Renal pelvis (tissue), 4 donors: ENCODE data around the gene ARHGEF10L. TPM values are rescaled to one million over a fixed set of nuclear protein-coding genes. Genes with fewer than 3 reads are reported as not detected.

Experiments
- DNase-seq: peaks from one replicate; pipeline ENCODE4 v3.0.0-alpha.2; 2013
- polyA plus RNA-seq, 3 donors: library from polyadenylated mRNA; unstranded; fragments of 120-200 nt; gene quantifications; one replicate each; pipeline ENCODE4 v1.2.1, GENCODE V29; 2013; ENCODE audit not compliant: insufficient read length in 3 of 3

The ARHGEF10L gene
- polyA plus RNA-seq, 3 donors, result 49.1 to 57.4 (median 56.4) TPM

DNA sequence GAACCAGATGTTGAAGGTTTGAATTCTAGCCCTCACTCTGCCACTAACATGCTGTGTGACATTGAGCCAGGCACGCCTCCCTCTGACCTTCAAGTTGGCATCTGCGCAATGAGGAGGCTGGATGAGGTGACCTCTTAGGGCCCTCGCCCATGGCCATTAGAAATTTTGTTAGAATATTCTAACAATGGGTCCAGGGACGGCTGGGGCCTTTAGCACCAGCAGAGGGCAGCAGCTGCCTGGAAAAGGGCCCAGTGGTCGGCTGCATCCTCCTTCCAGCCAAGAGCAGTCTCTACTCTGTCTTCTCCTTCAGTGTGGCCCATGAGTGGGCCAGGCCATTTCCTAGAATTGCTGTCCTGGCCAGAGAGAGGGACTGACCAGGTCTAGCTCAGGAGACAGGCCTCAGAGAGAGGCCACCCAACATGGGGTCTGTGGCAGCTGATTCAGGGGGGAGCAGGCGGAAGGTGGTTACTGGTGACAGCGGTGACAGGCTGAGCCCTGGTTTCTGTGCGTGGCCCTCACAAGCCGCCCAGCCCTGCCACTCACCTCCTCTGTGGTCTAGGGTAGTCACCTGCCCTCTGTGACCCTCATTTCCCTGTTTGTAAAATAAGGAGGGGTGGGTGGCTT lies 114.3 kb downstream of the ARHGEF10L start:
- DNase-seq, result no peak

- DNase-seq, result no peak
These were observed 115.0 kb downstream of the ARHGEF10L start for GRCh38 chr1:17654519-17654918.

DNA sequence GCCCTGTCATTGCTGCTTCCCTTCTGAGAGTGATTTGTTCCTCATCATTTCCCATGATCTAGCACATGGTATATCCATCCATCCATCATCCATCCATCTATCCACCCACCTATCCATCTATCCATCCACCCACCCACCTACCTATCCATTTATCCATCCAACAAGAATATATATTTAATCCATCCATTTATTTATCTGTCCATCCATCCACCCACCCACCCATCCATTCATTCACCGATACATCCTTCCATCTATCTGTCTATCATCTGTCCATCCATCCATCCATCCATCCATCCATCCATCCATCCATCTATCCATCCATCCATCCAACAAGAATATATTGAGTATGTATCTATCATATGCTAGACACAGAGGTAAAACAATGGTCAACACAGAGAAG lies 115.7 kb downstream of the ARHGEF10L start:
- no peak for DNase-seq

GRCh38 chr1:17655922-17656321 lies 116.4 kb downstream of the ARHGEF10L start:
- no peak for DNase-seq

DNA sequence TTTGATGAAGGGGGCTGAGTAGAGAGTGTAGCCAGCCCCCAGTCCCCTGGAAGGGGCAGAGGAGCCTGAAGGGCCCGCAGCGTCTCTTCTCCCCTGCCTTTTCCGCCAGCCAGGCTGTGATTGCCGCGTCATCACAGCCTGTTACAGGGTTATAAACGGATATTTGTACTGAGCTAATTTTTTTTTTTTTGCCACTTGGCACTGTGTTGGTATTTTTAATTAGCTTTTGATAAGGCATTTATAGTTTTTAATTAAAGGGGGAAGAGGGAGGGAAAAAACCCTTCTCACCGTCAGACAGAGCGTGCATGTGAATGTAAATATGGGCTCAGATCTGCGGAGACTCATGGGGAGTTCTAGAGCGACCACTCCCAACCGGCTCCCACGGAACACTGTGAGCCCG lies 117.9 kb downstream of the ARHGEF10L start:
- DNase-seq, result no peak

DNA sequence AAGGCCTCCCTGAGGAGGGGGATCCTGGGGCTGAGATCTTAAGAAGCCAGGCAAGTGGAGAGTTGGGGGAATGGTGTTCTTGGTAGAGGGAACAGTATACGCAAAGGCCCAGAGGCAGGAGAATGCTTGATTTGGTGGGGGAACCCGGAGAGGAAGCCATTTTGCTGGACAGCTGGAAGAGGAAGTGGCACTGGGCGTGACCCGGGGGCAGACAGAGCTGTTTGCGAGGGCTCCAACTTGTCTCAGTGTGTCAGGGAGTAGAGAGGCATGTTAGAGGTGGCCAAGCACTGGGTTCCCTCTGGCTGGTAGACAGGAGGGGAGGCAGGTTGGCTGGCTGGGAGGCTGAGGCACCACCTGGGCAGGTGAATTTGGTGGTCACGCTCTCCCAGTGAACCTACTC lies 119.3 kb downstream of the ARHGEF10L start:
- DNase-seq, result no peak

DNA sequence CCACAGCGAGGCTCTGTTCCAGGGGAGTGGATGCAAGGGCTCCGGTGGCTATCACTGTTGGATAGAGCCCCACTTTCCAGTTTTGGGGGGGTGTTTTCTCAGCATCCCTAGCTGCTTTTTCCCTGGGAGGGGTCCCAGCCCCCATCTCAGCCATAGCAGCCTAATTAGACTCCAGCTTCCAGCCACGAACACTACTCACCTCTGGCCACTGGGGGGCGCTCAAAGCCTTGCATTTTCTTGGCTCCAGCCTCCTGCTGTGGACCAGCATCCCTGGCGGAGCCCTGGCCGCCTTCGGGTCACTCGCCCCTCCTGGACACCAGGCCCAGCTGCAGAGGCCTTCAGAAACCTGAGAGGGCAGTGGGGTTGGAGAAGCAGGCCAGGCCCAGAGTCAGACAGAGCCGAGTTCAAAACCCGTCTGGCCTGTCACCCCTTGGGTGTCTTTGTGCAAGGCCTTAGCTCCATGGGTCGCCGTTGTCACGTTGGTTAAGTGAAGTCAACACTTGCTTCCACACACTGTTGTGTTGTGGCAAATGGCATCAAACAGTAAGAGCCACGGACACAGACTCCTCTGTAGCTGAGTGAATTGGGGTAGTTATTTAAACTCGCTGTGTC lies 122.2 kb downstream of the ARHGEF10L start:
- peak; percentile 45 for DNase-seq

DNA sequence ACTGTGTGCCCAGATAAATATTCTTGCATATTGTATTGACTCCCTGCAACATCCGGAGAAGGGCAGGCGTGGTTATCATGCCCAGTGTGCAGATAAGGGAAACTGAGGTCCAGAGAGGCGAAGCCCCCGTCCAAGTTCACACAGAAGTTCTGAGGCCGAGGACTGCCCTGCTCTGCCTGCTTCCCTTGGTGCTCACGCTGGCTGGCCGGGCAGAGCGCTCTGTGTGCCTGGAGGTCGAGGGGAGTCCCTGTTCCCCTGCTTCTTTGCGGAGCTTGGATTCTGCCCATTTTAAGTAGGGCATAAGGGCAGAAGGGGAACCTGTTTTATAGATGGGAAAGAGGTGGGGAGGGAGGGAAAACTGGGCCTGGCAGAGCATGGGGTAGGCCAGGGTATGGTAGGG lies 122.8 kb downstream of the ARHGEF10L start:
- no peak for DNase-seq

- no peak for DNase-seq
These were observed 123.3 kb downstream of the ARHGEF10L start for GRCh38 chr1:17662786-17663185.

DNA sequence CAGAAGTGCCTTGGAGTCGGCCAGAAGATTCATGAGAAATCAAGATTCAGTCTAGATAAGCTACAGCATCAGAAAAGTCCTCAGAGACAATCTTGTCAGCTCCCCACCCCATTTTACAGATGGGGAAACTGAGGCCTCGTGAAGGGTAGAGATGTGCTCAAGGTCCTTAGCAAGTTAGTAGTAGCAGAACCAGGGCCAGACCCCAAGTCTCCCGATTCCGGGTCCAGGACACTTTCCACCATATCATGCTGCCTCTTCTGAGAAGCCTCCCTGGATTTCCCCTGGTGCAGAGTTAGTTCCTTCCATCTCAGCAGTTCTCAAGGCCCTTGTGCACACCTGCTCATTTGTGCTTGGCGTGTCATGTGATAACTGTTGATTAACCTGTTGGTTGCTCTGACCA lies 124.1 kb downstream of the ARHGEF10L start:
- no peak for DNase-seq

- no peak for DNase-seq
These were observed 124.8 kb downstream of the ARHGEF10L start for GRCh38 chr1:17664322-17664721.

DNA sequence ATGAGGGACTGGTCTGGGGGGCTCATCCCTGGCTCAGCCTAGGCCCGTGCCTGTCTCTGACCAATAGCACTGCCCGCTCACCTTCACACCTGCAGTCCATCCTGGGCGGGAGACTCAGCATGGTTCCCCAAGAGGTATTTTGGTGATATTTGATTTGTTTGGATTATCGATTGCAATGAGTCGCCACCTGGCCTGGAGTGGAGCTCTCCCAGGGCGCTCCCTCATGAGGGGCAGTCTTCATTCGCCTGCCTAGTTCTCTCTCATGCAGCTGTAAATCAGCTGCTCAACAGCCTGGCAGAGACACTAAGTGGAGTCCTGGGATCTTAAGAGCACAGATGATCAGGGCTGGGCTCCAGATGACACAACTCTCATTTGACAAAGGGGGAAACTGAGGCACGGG lies 125.6 kb downstream of the ARHGEF10L start:
- DNase-seq, result no peak

DNA sequence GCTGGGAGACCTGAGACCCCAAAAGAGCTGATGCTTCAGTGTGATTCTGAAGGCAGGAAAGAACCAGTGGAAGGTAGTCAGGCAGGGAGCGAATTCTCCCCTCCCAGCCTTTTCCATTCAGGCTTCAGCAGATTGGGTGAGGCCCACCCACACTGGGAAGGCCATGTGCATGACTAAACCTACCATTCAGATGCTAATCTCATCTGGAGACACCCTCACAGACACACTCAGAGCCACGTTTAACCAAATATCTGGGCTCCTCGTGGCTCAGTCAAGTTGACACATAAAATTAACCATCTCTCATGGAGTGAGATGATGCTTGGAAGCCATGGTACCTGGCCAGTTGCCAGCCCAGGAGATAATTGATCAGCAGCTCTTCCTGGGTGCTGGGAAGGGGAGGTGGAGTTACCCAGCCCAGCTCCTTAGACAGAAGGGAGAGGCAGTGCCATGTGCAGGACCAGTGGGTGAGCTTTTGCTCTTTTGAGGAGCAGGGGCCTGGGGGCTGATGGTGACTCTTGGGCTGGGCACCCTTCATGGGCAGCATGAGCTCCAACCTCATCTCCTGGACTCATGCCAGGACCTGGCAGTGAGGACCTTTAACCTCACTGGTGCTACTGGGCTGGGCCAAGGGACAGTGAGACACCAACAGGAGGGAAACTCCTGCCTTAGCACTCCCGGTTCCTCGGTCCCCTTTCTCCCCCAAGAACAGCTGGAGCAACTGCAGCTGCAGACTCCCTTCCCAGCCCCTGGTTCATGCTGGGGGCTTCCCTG lies 126.6 kb downstream of the ARHGEF10L start:
- DNase-seq, result no peak

DNA sequence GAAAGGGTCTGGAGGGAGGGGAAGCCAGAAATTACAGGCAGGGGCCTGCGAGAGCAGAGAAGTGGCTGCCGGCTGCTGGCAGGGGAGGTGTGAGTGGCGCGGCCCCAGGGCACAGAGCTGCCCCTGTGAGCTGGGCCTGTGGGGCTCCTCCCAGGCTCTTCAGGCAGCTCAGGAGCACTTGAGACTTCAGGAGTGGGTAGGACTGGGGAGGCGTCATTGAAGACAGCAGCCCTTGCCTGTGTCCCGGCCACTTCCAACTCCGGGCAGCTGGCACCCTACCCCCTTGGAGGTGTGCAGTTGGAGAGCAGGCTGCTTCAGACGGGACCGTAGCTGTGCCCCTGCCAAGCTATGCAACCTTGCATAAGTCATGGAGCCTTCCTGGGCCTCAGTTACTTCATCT lies 128.1 kb downstream of the ARHGEF10L start:
- no peak for DNase-seq

DNA sequence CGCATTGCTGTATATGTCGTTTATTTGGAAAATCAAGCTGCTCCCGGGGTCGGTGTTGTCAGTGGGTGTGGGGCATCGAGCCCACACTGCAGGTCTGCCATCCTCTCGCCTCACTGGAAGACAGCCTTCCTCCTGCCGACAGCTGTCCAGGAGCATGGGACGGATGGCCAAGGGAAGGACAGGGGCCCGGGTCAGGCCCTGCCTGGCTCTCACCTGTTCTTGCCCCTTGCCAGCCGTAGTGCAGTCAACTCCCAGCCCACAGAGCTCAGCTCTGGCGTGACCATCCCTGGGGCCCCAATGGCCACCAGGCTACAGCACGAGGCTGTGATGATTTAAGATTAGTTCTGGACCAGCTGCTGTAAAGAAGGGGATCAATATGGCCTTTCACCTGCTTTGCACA lies 128.7 kb downstream of the ARHGEF10L start:
- DNase-seq, result no peak

GRCh38 chr1:17668624-17669175 lies 129.2 kb downstream of the ARHGEF10L start:
- no peak for DNase-seq

DNA sequence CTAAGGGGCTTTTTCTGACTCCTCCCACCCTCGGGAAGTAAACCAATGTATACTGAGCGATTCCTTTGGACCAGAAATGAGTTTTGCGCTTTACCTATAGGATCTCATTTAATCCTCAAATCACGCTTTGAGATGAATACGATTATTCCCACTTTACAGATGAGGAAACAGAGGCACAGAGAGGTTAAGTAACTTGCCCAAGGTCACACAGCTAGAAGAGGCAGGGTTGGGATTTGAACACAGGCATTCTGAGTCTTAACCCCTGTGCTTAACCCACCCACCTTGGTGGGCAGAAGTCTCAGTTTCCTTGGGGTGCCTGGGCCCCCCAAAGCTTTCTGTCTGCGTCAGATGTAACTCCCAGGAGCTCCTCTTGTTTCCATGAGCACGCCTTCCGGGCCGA lies 129.8 kb downstream of the ARHGEF10L start:
- no peak for DNase-seq

- DNase-seq, result no peak
These were observed 130.5 kb downstream of the ARHGEF10L start for GRCh38 chr1:17669866-17670451.

- no peak for DNase-seq
These were observed 131.3 kb downstream of the ARHGEF10L start for GRCh38 chr1:17670587-17671313.

DNA sequence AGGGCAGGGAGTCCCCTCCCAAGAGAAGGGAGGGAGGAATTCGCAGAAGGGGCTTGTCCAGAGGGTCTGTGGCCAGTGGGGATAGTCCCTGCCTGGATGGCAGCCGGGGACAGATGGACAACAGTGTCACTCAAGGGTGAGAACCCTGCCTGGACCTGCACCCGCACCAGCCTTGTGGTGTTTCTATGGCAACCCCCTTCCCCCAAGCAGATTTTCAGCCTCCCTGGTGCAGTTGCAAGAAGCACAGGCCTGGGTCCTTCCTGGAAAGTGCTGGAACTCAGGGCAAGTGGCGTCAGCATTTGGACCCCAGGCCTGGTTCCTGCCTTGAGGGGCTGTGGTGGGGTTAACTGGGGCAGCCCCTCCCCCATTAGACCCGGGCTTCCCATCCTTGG lies 131.8 kb downstream of the ARHGEF10L start:
- DNase-seq, result no peak

DNA sequence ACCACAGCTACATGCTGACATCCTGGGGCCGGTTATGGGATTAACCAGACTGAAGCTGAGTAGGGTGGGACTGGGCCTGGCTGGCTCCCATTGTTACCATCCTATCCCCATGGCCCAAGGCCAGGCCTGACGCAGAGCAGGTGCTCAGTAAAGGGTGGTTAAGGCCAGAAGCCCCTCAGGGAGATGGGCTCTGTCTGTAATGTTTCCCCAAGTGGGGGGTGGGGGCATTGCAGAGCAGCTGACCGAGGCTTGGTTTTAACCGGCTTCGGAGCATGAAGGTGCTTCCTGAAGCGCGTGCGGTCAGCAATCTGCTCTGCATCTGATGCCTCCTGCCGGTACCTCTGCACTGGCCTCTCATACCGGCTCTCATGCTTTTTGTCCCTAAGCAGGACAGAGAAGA lies 132.2 kb downstream of the ARHGEF10L start:
- no peak for DNase-seq

DNA sequence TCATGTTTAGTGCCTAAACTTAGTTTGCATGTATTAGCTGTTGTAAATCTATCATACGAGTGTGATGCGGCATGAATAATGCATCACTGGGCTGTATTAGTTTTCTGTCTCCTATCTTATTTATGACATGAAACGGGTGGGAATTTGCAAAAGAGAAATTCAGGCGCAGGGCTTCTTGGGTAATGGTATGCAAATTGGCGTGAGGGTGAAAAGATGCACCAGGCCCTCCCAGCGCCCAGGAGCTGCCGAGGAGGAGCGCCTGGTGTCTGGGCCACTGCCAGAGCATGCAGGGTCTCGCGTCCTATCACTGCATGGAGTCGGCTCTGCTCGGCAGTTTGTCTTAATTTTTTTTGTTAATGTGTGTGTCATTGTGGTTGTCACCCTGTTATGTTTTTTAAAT lies 132.7 kb downstream of the ARHGEF10L start:
- DNase-seq, result no peak
